Measurements from ENCODE around the gene ZNF222.

DNA sequence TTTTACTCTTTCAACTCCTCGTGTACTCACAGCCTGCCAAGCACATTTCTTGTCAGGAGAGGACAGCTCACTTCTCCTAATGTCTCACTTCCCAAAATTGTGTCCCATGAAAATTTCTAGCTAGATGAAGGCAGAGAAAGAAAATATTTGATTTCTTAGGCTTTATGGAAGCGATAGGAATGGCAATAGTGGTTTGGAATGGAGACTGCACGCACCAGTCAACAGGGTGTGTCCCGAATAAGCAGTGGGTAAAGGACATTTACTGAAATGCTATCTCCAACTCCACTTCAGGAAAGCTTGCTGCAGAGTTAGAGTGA, 321 bp upstream of the ZNF222 start:
- TF ChIP-seq ZFP3 (CRISPR knock-in tag; IDR thresholded peaks at IDR 0.05) (no peak), ZFP30 (CRISPR knock-in tag; IDR thresholded peaks at IDR 0.05) (no peak), PATZ1 (CRISPR knock-in tag; IDR thresholded peaks at IDR 0.05; ENCODE audit: borderline replicate concordance) (no peak), SNAI2 (CRISPR knock-in tag; IDR thresholded peaks at IDR 0.05) (no peak), RARB (CRISPR knock-in tag; IDR thresholded peaks at IDR 0.05) (no peak), TOX (CRISPR knock-in tag; IDR thresholded peaks at IDR 0.05; ENCODE audit: borderline replicate concordance) (no peak), GLIS3 (CRISPR knock-in tag; IDR thresholded peaks at IDR 0.05) (no peak), ZC3H10 (CRISPR knock-in tag; IDR thresholded peaks at IDR 0.05) (no peak), BACH2 (CRISPR knock-in tag; IDR thresholded peaks at IDR 0.05; ENCODE audit: borderline replicate concordance) (no peak), CSDC2 (CRISPR knock-in tag; IDR thresholded peaks at IDR 0.05) (no peak), PPARA (CRISPR knock-in tag; IDR thresholded peaks at IDR 0.05; ENCODE audit: borderline replicate concordance) (no peak), ARNTL (CRISPR knock-in tag; IDR thresholded peaks at IDR 0.05; ENCODE audit: borderline replicate concordance, low read depth) (no peak), ZNF565 (CRISPR knock-in tag; conservative IDR thresholded peaks at IDR 0.05; ENCODE audit: low read depth) (no peak)
- TF ChIP-seq, protein P1, sequence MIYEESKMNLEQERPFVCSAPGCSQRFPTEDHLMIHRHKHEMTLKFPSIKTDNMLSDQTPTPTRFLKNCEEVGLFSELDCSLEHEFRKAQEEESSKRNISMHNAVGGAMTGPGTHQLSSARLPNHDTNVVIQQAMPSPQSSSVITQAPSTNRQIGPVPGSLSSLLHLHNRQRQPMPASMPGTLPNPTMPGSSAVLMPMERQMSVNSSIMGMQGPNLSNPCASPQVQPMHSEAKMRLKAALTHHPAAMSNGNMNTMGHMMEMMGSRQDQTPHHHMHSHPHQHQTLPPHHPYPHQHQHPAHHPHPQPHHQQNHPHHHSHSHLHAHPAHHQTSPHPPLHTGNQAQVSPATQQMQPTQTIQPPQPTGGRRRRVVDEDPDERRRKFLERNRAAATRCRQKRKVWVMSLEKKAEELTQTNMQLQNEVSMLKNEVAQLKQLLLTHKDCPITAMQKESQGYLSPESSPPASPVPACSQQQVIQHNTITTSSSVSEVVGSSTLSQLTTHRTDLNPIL (CRISPR knock-in tag; IDR thresholded peaks at IDR 0.05; ENCODE audit: low read depth) = no peak

All from SK-N-SH treated with all-trans-retinoic acid at 6 μM for 48 hours (cell line).